Endodermal cell (in vitro differentiated cells): ENCODE measurements around the gene TMEM202. TPM values are rescaled to one million over a fixed set of nuclear protein-coding genes. Genes with fewer than 3 reads are reported as not detected.
"Not testable (repeated sequence)": the region's sequence is repeated elsewhere in the genome, so short reads cannot be mapped to it uniquely, and the experiment has no call there.

ENCODE experiments used
- DNase-seq: peaks from one replicate; pipeline ENCODE4 v3.0.0-alpha.2; 2017
- H3K27ac ChIP-seq: 2 replicates; pipeline ENCODE4 v1.5.1; 2013; ENCODE audit warnings: mild to moderate bottlenecking, low read depth, low read length, moderate library complexity
- H3K27me3 ChIP-seq: 2 replicates; pipeline ENCODE4 v1.6.1; 2013; ENCODE audit warnings: mild to moderate bottlenecking, low read length, moderate library complexity; ENCODE audit not compliant: insufficient read depth, control insufficient read depth, poor library complexity, severe bottlenecking
- H3K36me3 ChIP-seq: 2 replicates; pipeline ENCODE4 v1.7.0; 2013; ENCODE audit warnings: mild to moderate bottlenecking, low read length, moderate library complexity; ENCODE audit not compliant: control insufficient read depth, insufficient read depth
- H3K4me1 ChIP-seq: one replicate; pipeline ENCODE4 v1.7.0; 2013; ENCODE audit warnings: low read length; ENCODE audit not compliant: control insufficient read depth, insufficient read depth
- H3K4me3 ChIP-seq: 2 replicates; pipeline ENCODE4 v1.5.1; 2013; ENCODE audit warnings: mild to moderate bottlenecking, low read length, moderate library complexity
- H3K9ac ChIP-seq: 2 replicates; pipeline ENCODE4 v1.6.1; 2013; ENCODE audit warnings: mild to moderate bottlenecking, low read length, moderate library complexity; ENCODE audit not compliant: poor library complexity, severe bottlenecking; ENCODE audit errors: extremely low read depth
- H3K9me3 ChIP-seq: 2 replicates; pipeline ENCODE4 v1.6.1; 2013; ENCODE audit warnings: mild to moderate bottlenecking, low read length, moderate library complexity; ENCODE audit not compliant: control insufficient read depth
- H3K27ac Mint-ChIP-seq: 2 replicates; pipeline ENCODE4 v1.8.0; 2020; ENCODE audit warnings: mixed read lengths
- H3K27me3 Mint-ChIP-seq: 2 replicates; pipeline ENCODE4 v1.8.0; 2021; ENCODE audit warnings: mild to moderate bottlenecking, mixed read lengths; ENCODE audit not compliant: insufficient read depth
- H3K36me3 Mint-ChIP-seq: 2 replicates; pipeline ENCODE4 v1.8.0; 2020; ENCODE audit warnings: low read depth, mixed read lengths
- H3K4me1 Mint-ChIP-seq: 2 replicates; pipeline ENCODE4 v1.8.0; 2020; ENCODE audit warnings: mixed read lengths
- H3K4me3 Mint-ChIP-seq: 2 replicates; pipeline ENCODE4 v1.8.0; 2020; ENCODE audit warnings: mild to moderate bottlenecking, moderate library complexity, mixed read lengths
- H3K9me3 Mint-ChIP-seq: 2 replicates; pipeline ENCODE4 v1.8.0; 2020; ENCODE audit warnings: mild to moderate bottlenecking, mixed read lengths
- CTCF ChIP-seq: fragments of 200-600 bp; sonication (generic); conservative IDR thresholded peaks from 2 replicates; pipeline ENCODE4 v1.5.0; 2021; ENCODE audit warnings: antibody characterized with exemption, mild to moderate bottlenecking
- WGBS, 2 experiments: methylation state at CpG; one replicate each; pipeline versions ENCODE4 v1.1.5 to v1.1.7; 2013; ENCODE audit warnings: missing lambda C conversion rate in 2 of 2, mixed read lengths in 1 of 2; ENCODE audit not compliant: insufficient coverage in 1 of 2, insufficient read length in 1 of 2; 5-methylcytosine and 5-hydroxymethylcytosine counted together
- total RNA-seq, 2 donors: library from RNA; stranded (reverse); fragmentation: NEBNext Ultra II Directional in 1 of 2; extraction: Animal tissue kit (Norgen Biotek cat#: 25700) in 1 of 2; gene quantifications; 2 replicates in 1 of 2; 3 replicates in 1 of 2; pipeline ENCODE4 v1.2.1, GENCODE V29; 2021

TMEM202 gene
- total RNA-seq, 2 donors from 2014 or later: not detected

- Histone ChIP-seq H3K27me3 (peaks cover 39% of the 10 kb centered on the region), H3K9me3 (no peaks in the 10 kb centered on the region), H3K4me1 (no peaks in the 10 kb centered on the region), H3K36me3 (no peaks in the 10 kb centered on the region), H3K27ac (no peak overlapping the region), H3K4me3 (no peak overlapping the region), H3K9ac (no peak overlapping the region)
- no peak for DNase-seq
- Mint-ChIP-seq H3K4me1 (no peaks in the 10 kb centered on the region), H3K36me3 (no peaks in the 10 kb centered on the region), H3K27me3 (peaks cover 13% of the 10 kb centered on the region), H3K4me3 (no peak overlapping the region), H3K9me3 (peaks cover 15% of the 10 kb centered on the region), H3K27ac (no peak overlapping the region)
- TF ChIP-seq CTCF: no peak
- WGBS, 2 experiments: 85 to 95% methylated on average over 2 of the region's 2 CpGs
Measured at GRCh38 chr15:72423256-72423655, 25.2 kb downstream of the TMEM202 start.

DNA sequence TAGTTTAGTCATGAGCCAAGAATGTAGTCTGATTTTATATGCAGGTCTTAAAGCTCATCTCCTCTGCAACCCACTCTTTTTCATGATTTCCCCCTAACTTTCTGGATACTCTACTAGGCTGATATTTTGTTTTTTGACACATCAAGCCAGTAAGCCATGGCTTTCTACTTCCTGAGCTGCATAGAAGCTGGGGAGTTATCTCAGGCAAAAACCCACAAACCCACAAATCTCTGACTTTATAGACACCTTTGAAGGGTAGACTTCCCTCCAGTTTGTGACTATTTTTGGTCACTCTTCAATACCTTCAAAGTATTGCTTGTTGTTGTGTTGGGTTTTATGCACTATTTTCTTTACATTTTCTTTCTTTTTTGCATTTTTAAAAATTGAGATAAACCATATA lies 28.6 kb downstream of the TMEM202 start:
- Mint-ChIP-seq H3K36me3 (no peaks in the 10 kb centered on the region), H3K9me3 (peaks cover 15% of the 10 kb centered on the region), H3K27ac (no peak overlapping the region), H3K27me3 (peaks cover 26% of the 10 kb centered on the region), H3K4me3 (no peak overlapping the region), H3K4me1 (no peaks in the 10 kb centered on the region)
- no peak for TF ChIP-seq CTCF
- no peak for DNase-seq
- Histone ChIP-seq H3K9ac (no peak overlapping the region), H3K9me3 (no peaks in the 10 kb centered on the region), H3K27me3 (peaks cover 25% of the 10 kb centered on the region), H3K4me3 (no peak overlapping the region), H3K27ac (no peak overlapping the region), H3K36me3 (no peaks in the 10 kb centered on the region), H3K4me1 (no peaks in the 10 kb centered on the region)

- Histone ChIP-seq H3K4me1 (no peaks in the 10 kb centered on the region), H3K27me3 (peaks cover 21% of the 10 kb centered on the region), H3K27ac (no peak overlapping the region), H3K9me3 (peaks cover 12% of the 10 kb centered on the region), H3K36me3 (no peaks in the 10 kb centered on the region), H3K9ac (no peak overlapping the region), H3K4me3 (no peak overlapping the region)
- Mint-ChIP-seq H3K9me3 (peaks cover 25% of the 10 kb centered on the region), H3K4me1 (no peaks in the 10 kb centered on the region), H3K4me3 (no peak overlapping the region), H3K27ac (no peak overlapping the region), H3K36me3 (no peaks in the 10 kb centered on the region), H3K27me3 (peaks cover 26% of the 10 kb centered on the region)
- DNase-seq: no peak
- WGBS, 2 experiments: 88% methylated on average over 1 of the region's 1 CpG; no CpG with 5 or more reads in 1 of the 2 experiments
- TF ChIP-seq CTCF: no peak
Measured at GRCh38 chr15:72437650-72438316, 39.7 kb downstream of the TMEM202 start.

GRCh38 chr15:72442848-72443247 lies 44.7 kb downstream of the TMEM202 start:
- H3K9me3 Mint-ChIP-seq: peaks cover 10% of the 10 kb centered on the region
- H3K36me3 Mint-ChIP-seq, H3K36me3 ChIP-seq, H3K27ac ChIP-seq, DNase-seq, H3K9ac ChIP-seq, H3K4me1 ChIP-seq, H3K9me3 ChIP-seq, H3K4me1 Mint-ChIP-seq, H3K4me3 Mint-ChIP-seq, H3K27ac Mint-ChIP-seq, H3K4me3 ChIP-seq: not testable (repeated sequence)
- WGBS, 2 experiments: 90% methylated on average over 3 of the region's 5 CpGs; no CpG with 5 or more reads in 1 of the 2 experiments
- H3K27me3 ChIP-seq: peaks cover 11% of the 10 kb centered on the region
- H3K27me3 Mint-ChIP-seq: peaks cover 11% of the 10 kb centered on the region
